ENCODE measurements around the gene RYR3.

RYR3 gene

DNA sequence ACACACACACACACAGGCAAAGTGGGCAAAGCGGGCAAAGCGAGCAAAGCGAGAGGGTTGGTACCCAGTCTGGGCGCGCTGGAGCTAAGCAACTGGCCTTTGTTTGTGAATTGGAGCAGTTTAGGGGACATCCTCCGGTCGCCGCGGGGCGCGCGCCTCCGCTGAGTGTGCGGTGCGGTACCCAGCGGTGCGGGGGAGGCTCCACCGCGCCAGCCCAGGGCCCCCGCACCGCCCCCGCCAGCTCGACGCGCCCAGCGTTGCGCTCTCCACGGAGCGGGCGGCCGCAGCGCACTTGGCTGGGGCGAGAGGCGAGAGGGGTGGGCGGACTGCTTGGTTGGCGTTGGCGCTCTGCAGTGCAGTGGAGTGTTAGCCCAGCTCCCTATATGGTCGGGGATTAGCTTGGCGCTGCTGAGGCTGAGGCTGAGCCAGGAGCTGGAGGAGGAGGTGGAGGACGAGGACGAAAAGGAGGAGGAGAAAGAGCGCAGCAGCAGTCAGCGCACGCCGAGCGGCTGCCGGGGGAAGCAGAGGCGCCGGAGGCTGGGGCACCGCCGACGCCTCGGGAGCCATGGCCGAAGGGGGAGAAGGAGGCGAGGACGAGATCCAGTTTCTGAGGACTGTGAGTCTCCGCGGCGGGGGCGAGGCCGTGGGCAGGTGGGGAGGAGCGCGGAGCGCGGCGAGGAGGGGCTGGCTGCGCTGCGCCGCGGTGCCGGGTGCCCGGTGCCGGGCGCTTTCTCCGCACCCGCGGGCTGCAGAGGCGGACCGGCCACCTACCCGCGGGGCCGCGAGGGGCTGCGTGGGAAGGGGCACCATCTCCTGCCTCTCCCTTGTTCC lies at the start of gene RYR3:
TSS of gene RYR3 (plus strand) at position 487 of the 831 bp plus-strand sequence. CDS start at position 566, 79 bp downstream.
- peak; percentile 4 to 56 for DNase-seq

- no peak for DNase-seq
Observed at GRCh38 chr15:33262306-33262705, 48.5 kb upstream of the RYR3 start.

GRCh38 chr15:33277689-33278088 lies 33.1 kb upstream of the RYR3 start:
- no peak for DNase-seq

GRCh38 chr15:33278816-33279612 lies 31.8 kb upstream of the RYR3 start:
- no peak for DNase-seq

- DNase-seq = no peak
Observed at GRCh38 chr15:33279613-33280205, 31.1 kb upstream of the RYR3 start.

GRCh38 chr15:33282226-33283020 lies 28.3 kb upstream of the RYR3 start:
- DNase-seq = no peak

DNA sequence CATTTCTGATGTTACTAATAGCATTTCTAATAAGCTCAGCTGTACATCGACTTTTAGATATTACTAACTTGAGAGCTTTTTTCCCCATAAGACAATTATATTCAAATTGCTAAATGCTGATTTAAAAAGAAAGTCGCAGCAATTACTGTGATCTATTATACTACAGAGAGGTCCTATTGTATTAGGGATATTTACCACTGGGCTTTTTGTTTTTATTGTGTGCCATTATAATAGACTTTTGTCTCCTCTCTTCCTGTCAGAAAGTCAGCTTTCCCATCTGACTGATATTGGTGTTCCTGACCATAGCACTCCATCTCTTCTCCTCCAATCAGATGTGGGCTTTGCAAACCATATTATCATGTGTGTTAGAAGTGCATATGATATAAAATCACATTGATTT lies 27.2 kb upstream of the RYR3 start:
- no peak for DNase-seq

DNA sequence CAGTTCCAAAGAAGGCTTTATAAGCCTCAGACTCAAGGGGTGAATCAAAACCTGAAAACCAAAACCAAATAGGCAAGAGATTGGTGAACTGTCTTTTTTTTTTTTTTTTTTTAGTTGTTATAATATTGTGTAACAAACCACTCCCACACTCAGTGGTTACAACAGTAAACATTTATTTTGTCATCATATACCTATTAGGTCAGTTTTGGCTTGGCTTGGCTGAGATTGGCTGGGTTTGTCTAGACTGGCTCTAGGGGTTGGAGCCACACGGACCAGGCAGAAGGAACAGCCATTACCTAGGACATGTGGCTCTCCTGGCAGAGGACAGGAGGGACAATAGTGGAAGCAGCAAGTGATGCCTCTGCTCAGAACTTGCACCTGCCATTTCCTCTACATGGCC lies 26.4 kb upstream of the RYR3 start:
- DNase-seq = no peak

- peak; percentile 76 to 84 for DNase-seq
Observed at GRCh38 chr15:33292717-33293307, 18.0 kb upstream of the RYR3 start.

DNA sequence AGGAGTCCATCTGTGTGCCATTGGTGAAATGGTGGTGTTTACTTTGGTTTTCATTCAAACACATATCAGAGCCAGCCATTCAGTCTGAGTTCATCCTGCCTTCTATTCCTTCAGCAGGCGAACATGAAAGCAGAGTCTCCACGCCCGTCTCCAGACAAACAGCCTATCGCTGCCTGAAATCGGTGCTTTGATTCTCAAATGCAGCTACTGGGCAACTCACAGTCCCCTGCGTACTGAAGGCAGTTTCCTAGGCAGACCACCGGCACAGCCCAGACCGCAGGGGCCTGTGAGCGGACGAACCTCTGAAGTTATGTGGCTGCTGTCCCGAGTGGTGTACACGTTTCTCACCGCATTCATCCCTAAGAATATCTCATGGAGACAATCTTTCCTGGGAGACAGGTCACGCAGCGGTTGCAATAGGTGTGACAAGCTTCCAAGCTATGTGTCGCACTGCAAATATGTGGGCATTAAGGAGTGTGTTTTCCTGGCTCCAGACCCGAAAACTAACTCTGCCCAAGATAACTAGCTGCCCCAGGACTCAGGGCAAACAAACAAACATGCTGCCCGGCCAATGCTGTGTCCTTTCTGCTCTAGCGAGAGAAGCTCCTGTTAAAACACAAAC lies 16.9 kb upstream of the RYR3 start:
- no peak for DNase-seq

- DNase-seq = no peak
Observed at GRCh38 chr15:33296050-33296449, 14.7 kb upstream of the RYR3 start.

DNA sequence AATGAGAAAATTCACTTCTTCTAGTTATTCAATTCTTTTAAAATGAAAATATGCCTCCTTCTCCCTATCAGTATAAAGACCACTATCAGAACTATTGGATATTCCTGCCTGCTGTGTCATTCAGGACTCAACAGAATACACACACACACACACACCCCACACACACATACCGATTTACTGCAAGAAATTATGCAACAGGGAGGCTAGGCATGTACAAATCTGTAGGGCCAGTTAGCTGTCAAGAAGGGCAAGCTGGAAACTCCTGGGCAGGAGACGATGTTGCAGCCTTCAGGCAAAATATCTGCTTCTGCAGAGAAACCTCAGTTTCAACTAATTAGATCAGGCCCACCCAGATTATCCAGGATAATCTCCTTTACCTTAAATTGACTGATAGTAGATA lies 13.9 kb upstream of the RYR3 start:
- DNase-seq = no peak

DNA sequence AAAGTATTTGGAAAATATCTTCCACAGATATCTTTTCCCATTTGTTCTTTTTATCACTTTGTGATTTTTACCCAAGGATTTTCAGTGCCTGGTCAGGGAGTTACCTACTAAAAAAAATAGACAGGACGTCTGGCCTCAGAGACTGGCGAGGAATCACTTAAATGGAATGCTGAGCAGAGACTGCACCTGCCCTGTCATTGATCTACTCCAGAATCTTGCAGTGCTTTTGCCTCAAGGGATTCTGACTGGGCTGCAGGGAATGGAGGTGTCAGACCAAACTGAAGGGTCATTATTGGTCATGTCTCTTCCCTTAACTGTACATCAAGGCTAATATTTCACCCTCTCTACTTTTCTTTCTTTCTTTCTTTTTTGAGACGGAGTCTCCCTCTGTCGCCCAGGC lies 12.1 kb upstream of the RYR3 start:
- DNase-seq = no peak

GRCh38 chr15:33304924-33305323 lies 5.8 kb upstream of the RYR3 start:
- no peak for DNase-seq

- DNase-seq = peak in 1 of 2 experiments; percentile 43
Observed at GRCh38 chr15:33309602-33310276, 1.0 kb upstream of the RYR3 start.

- peak in 1 of 2 experiments; percentile 0 for DNase-seq
Observed at GRCh38 chr15:33311312-33311971, 675 bp downstream of the RYR3 start.

- DNase-seq = no peak
Observed at GRCh38 chr15:33313491-33313890, 2.7 kb downstream of the RYR3 start.

GRCh38 chr15:33314069-33314468 lies 3.3 kb downstream of the RYR3 start:
- no peak for DNase-seq

- DNase-seq = no peak
Observed at GRCh38 chr15:33315044-33315443, 4.3 kb downstream of the RYR3 start.

DNA sequence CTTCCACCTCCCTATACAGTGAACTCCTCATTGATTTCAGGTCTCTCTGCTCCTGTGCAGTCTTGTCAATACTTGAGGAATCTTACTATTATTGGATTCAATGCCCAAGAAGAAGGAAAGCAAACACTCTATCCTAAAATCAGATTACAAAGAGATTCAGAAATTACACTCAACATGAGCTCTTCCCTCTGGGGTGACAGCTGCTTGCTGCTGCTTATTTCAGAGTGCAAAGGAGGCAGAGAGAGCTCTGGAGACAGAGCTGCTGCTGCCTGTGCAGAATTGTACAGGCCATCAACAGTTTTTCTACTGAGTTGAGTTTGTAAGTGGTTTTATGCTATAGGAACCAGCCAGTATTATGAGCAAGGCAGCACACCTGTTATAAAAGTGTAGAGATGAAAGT lies 7.1 kb downstream of the RYR3 start:
- no peak for DNase-seq

GRCh38 chr15:33320017-33320416 lies 9.2 kb downstream of the RYR3 start:
- no peak for DNase-seq
